K562 (cell line): ENCODE results near the gene BAIAP2. TPM values are rescaled to one million over a fixed set of nuclear protein-coding genes. Genes with fewer than 3 reads are reported as not detected.

Experiments used
- FOXJ3 ChIP-seq: sonication (generic); formaldehyde crosslinking; IDR thresholded peaks from 2 replicates; pipeline ENCODE4 v1.4.0; 2020; ENCODE audit warnings: mild to moderate bottlenecking, missing genetic modification reagents
- MAZ ChIP-seq, 2 experiments: fragments of 450-650 bp in 1 of 2; sonication (generic) in 1 of 2; formaldehyde crosslinking; IDR thresholded peaks in 1 of 2; conservative IDR thresholded peaks in 1 of 2; 2 replicates each; pipeline versions ENCODE4 v1.4.0 to v1.5.0; 2020; ENCODE audit warnings: mild to moderate bottlenecking in 1 of 2, missing genetic modification reagents in 1 of 2
- PPARD ChIP-seq: fragments of 250-450 bp; sonication (Bioruptor Pico); IDR thresholded peaks from 2 replicates; pipeline ENCODE4 v1.8.0; 2022; ENCODE audit warnings: inconsistent platforms, mild to moderate bottlenecking, moderate library complexity
- RAD21 ChIP-seq, 2 experiments: fragments of 250-450 bp in 1 of 2; fragments of 450-650 bp in 1 of 2; sonication (Bioruptor Pico) in 1 of 2; formaldehyde crosslinking in 1 of 2; IDR thresholded peaks in 1 of 2; conservative IDR thresholded peaks in 1 of 2; 2 replicates each; pipeline versions ENCODE4 v1.4.0 to v1.8.0; 2020 to 2022; ENCODE audit warnings: mild to moderate bottlenecking in 2 of 2, moderate library complexity in 1 of 2
- RHOXF2B ChIP-seq: fragments of 250-450 bp; sonication (Bioruptor Pico); conservative IDR thresholded peaks from 2 replicates; pipeline ENCODE4 v1.5.1; 2021
- TCF7 ChIP-seq: sonication (generic); IDR thresholded peaks from 2 replicates; pipeline ENCODE4 v1.6.1; 2016; ENCODE audit warnings: antibody characterized with exemption, borderline replicate concordance
- ZNF232 ChIP-seq: sonication (generic); formaldehyde crosslinking; IDR thresholded peaks from 2 replicates; pipeline ENCODE4 v1.8.0; 2022; ENCODE audit warnings: mild to moderate bottlenecking, missing genetic modification reagents
- polyA plus RNA-seq, 8 experiments: library from polyadenylated mRNA; depleted of rRNA in 4 of 8; stranded (reverse) in 5 of 8; unstranded in 3 of 8; fragments of >200 nt; fragmentation: Nextera tagmentation in 2 of 8; fragmentation: Illumina TruSeq in 1 of 8; extraction: Ambion mirVana in 2 of 8; extraction: Trizol in 1 of 8; gene quantifications; 2 replicates each; pipeline versions ENCODE4 v1.2.1 to v1.2.3, GENCODE V29; 2011 to 2014; ENCODE audit warnings: inconsistent platforms in 1 of 8, missing spikeins in 1 of 8
- total RNA-seq, 7 experiments: library from RNA; depleted of rRNA in 6 of 7; stranded (reverse); fragments of >200 nt in 6 of 7; fragmentation: Illumina TruSeq in 2 of 7; extraction: Trizol in 2 of 7; gene quantifications; 2 replicates each; pipeline versions ENCODE4 v1.2.1 to v1.2.3, GENCODE V29; 2011 to 2021; ENCODE audit warnings: low replicate concordance in 1 of 7
- TF ChIP-seq, protein P1 (sequence below), 2 experiments: fragments of 450-650 bp; IDR thresholded peaks; 2 replicates each; pipeline ENCODE4 v1.6.1; 2018; ENCODE audit warnings: mild to moderate bottlenecking in 2 of 2, low read depth in 1 of 2; ENCODE audit not compliant: partially characterized antibody in 2 of 2
- TF ChIP-seq, protein P2 (sequence below): sonication (generic); formaldehyde crosslinking; IDR thresholded peaks from 2 replicates; pipeline ENCODE4 v1.8.0; 2022; ENCODE audit warnings: mild to moderate bottlenecking, missing genetic modification reagents
- TF ChIP-seq, protein P3 (sequence below): fragments of 450-650 bp; formaldehyde crosslinking; IDR thresholded peaks from 2 replicates; pipeline ENCODE4 v1.4.0; 2020; ENCODE audit warnings: mild to moderate bottlenecking, moderate library complexity
- TF ChIP-seq, protein P4 (sequence below): fragments of 200-800 bp; sonication (Bioruptor generic); IDR thresholded peaks from 2 replicates; pipeline ENCODE4 v1.6.1; 2016; ENCODE audit warnings: missing genetic modification characterization, missing compliant biosample characterization

The BAIAP2 gene
- total and polyA plus RNA-seq, 9 of the 15 experiments (the other 6 are each of a cell fraction or from before 2014, with no cell fraction given): 2.3 to 51.6 (median 18.4) TPM

DNA sequence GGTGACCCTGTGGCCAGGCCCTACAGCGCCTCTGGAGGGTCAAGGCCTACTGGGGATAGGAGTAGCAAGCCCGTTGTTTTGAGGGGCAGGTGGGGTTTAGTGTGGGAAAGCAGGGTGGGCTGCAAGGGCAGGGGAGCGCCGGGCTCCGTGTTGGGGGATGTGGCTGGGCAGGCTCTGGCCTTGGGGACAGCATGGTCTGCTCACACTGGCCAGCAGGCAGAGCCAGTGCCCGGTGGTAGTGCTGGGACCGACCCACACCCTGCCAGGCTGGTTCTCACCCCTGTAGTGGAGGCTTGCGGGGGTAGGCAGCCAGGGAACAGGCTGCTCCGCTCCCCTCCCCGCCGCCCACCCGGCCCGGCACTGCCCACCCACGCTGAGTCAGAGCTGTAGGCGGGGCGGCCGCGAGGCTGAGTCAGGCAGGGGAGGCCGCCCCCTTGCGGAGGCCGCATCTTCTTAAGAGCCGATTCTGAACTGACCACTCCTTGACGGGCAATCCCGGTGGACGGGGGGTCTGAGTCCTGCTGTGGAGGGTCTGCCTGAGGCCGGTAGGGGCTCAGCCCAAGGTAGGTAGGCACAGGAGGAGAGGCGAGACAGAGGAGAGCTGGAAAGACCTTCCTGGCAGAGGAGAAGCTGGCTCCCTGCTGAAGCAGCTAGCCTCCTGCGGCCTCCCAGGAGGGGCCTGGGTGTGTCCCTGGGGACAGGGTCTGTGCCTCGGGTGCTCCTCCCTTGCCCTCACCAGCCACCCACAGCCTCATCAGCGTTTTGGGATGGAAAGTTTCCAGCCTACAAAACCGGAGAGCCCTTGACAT lies 62.4 kb downstream of the BAIAP2 start (continued):
- TF ChIP-seq MAZ (CRISPR knock-in tag; conservative IDR thresholded peaks at IDR 0.05 in 1 of 2, IDR thresholded peaks at IDR 0.05 in 1 of 2) (peak; percentile 68 to 79; a peak in 3 of 4 replicates), TCF7 (0 out of 2 replicates have a peak, but pooled peaks have one; percentile 64), ZNF232 (CRISPR knock-in tag) (no peak), FOXJ3 (CRISPR knock-in tag) (no peak), RAD21 (CRISPR knock-in tag; conservative IDR thresholded peaks at IDR 0.05 in 1 of 2, IDR thresholded peaks at IDR 0.05 in 1 of 2) (peak; percentile 70 to 83), RHOXF2B (no peak), PPARD (CRISPR knock-in tag) (no peak)
- TF ChIP-seq, protein P1, sequence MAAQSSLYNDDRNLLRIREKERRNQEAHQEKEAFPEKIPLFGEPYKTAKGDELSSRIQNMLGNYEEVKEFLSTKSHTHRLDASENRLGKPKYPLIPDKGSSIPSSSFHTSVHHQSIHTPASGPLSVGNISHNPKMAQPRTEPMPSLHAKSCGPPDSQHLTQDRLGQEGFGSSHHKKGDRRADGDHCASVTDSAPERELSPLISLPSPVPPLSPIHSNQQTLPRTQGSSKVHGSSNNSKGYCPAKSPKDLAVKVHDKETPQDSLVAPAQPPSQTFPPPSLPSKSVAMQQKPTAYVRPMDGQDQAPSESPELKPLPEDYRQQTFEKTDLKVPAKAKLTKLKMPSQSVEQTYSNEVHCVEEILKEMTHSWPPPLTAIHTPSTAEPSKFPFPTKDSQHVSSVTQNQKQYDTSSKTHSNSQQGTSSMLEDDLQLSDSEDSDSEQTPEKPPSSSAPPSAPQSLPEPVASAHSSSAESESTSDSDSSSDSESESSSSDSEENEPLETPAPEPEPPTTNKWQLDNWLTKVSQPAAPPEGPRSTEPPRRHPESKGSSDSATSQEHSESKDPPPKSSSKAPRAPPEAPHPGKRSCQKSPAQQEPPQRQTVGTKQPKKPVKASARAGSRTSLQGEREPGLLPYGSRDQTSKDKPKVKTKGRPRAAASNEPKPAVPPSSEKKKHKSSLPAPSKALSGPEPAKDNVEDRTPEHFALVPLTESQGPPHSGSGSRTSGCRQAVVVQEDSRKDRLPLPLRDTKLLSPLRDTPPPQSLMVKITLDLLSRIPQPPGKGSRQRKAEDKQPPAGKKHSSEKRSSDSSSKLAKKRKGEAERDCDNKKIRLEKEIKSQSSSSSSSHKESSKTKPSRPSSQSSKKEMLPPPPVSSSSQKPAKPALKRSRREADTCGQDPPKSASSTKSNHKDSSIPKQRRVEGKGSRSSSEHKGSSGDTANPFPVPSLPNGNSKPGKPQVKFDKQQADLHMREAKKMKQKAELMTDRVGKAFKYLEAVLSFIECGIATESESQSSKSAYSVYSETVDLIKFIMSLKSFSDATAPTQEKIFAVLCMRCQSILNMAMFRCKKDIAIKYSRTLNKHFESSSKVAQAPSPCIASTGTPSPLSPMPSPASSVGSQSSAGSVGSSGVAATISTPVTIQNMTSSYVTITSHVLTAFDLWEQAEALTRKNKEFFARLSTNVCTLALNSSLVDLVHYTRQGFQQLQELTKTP (IDR thresholded peaks at IDR 0.05; ENCODE audit: low read depth in 1 of 2, partially characterized antibody in 2 of 2): no peak
- TF ChIP-seq, protein P2, sequence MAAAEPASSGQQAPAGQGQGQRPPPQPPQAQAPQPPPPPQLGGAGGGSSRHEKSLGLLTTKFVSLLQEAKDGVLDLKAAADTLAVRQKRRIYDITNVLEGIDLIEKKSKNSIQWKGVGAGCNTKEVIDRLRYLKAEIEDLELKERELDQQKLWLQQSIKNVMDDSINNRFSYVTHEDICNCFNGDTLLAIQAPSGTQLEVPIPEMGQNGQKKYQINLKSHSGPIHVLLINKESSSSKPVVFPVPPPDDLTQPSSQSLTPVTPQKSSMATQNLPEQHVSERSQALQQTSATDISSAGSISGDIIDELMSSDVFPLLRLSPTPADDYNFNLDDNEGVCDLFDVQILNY: no peak
- TF ChIP-seq, protein P3, sequence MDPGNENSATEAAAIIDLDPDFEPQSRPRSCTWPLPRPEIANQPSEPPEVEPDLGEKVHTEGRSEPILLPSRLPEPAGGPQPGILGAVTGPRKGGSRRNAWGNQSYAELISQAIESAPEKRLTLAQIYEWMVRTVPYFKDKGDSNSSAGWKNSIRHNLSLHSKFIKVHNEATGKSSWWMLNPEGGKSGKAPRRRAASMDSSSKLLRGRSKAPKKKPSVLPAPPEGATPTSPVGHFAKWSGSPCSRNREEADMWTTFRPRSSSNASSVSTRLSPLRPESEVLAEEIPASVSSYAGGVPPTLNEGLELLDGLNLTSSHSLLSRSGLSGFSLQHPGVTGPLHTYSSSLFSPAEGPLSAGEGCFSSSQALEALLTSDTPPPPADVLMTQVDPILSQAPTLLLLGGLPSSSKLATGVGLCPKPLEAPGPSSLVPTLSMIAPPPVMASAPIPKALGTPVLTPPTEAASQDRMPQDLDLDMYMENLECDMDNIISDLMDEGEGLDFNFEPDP (CRISPR knock-in tag): no peak
- TF ChIP-seq, protein P4, sequence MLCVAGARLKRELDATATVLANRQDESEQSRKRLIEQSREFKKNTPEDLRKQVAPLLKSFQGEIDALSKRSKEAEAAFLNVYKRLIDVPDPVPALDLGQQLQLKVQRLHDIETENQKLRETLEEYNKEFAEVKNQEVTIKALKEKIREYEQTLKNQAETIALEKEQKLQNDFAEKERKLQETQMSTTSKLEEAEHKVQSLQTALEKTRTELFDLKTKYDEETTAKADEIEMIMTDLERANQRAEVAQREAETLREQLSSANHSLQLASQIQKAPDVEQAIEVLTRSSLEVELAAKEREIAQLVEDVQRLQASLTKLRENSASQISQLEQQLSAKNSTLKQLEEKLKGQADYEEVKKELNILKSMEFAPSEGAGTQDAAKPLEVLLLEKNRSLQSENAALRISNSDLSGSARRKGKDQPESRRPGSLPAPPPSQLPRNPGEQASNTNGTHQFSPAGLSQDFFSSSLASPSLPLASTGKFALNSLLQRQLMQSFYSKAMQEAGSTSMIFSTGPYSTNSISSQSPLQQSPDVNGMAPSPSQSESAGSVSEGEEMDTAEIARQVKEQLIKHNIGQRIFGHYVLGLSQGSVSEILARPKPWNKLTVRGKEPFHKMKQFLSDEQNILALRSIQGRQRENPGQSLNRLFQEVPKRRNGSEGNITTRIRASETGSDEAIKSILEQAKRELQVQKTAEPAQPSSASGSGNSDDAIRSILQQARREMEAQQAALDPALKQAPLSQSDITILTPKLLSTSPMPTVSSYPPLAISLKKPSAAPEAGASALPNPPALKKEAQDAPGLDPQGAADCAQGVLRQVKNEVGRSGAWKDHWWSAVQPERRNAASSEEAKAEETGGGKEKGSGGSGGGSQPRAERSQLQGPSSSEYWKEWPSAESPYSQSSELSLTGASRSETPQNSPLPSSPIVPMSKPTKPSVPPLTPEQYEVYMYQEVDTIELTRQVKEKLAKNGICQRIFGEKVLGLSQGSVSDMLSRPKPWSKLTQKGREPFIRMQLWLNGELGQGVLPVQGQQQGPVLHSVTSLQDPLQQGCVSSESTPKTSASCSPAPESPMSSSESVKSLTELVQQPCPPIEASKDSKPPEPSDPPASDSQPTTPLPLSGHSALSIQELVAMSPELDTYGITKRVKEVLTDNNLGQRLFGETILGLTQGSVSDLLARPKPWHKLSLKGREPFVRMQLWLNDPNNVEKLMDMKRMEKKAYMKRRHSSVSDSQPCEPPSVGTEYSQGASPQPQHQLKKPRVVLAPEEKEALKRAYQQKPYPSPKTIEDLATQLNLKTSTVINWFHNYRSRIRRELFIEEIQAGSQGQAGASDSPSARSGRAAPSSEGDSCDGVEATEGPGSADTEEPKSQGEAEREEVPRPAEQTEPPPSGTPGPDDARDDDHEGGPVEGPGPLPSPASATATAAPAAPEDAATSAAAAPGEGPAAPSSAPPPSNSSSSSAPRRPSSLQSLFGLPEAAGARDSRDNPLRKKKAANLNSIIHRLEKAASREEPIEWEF: no peak
